ENCODE measurements around the gene RGS6. TPM values are rescaled to one million over a fixed set of nuclear protein-coding genes. Genes with fewer than 3 reads are reported as not detected.

The RGS6 gene
- total RNA-seq, 6 donors from 2014 or later: 0.83 to 12.9 (median 2.2) TPM; not detected in 1

DNA sequence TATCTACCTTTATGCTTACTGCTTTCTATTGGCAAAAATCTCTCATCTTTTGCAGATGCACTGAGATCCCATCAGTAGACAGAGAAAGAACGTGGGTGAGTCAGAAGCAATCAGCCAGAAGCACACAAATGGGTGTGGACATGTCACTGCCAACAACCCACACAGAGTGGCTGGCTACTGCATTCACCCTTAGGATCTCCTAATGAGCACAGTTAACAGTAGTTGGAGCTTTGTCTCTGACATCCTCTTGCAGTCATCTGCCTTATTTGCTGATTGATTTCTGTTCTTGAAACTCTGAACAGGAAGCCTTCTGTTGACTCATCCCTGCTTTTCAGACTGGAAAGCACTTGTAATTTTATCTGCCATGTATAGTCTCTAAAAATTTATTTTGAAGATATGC, 117.2 kb downstream of the RGS6 start:
- WGBS, 2 donors: 48 to 60% methylated on average over 1 of the region's 1 CpG
- H3K4me1 ChIP-seq: no peaks in the 10 kb centered on the region
- no peak for TF ChIP-seq POLR2A (IDR thresholded peaks at IDR 0.05)
- TF ChIP-seq, protein P1, sequence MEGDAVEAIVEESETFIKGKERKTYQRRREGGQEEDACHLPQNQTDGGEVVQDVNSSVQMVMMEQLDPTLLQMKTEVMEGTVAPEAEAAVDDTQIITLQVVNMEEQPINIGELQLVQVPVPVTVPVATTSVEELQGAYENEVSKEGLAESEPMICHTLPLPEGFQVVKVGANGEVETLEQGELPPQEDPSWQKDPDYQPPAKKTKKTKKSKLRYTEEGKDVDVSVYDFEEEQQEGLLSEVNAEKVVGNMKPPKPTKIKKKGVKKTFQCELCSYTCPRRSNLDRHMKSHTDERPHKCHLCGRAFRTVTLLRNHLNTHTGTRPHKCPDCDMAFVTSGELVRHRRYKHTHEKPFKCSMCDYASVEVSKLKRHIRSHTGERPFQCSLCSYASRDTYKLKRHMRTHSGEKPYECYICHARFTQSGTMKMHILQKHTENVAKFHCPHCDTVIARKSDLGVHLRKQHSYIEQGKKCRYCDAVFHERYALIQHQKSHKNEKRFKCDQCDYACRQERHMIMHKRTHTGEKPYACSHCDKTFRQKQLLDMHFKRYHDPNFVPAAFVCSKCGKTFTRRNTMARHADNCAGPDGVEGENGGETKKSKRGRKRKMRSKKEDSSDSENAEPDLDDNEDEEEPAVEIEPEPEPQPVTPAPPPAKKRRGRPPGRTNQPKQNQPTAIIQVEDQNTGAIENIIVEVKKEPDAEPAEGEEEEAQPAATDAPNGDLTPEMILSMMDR (IDR thresholded peaks at IDR 0.05): no peak
- TF ChIP-seq EP300 (IDR thresholded peaks at IDR 0.05): no peak
- no peak for TF ChIP-seq POLR2AphosphoS5 (IDR thresholded peaks at IDR 0.05)
- ATAC-seq (ENCODE audit: low FRiP score in 2 of 2) (no peak), DNase-seq (no peak)
- no peaks in the 10 kb centered on the region for H3K36me3 ChIP-seq
- H3K4me3 ChIP-seq: no peak overlapping the region
- no peak overlapping the region for H3K27ac ChIP-seq
- H3K27me3 ChIP-seq: no peaks in the 10 kb centered on the region
- H3K9me3 ChIP-seq: no peaks in the 10 kb centered on the region

DNA sequence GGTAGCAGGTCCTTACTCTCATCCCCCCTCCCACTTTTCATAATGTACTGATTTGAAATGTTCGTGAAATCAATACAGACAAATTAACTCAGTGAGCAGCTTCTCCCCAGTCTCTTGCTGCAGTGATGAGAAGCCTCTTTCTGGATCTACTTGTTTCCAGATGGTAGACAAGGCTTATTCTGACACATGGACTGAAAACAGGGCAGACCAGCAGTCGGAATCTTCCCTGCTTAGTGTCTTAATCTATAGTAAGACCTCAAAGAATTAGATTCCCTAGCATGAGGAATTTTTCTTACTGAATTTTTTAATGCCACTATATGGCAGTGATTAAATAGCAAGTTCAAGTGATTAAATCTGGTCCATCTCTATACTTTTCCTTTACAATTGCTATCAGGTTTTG, 120.1 kb downstream of the RGS6 start:
- 86 to 91% methylated on average over 2 of the region's 2 CpGs for WGBS, 2 donors

GRCh38 chr14:72053651-72054050, 121.4 kb downstream of the RGS6 start:
- WGBS, 2 donors: 73 to 74% methylated on average over 3 of the region's 3 CpGs
- ATAC-seq (ENCODE audit: low FRiP score in 2 of 2): no peak
- Histone ChIP-seq H3K27ac (no peak overlapping the region), H3K27me3 (no peaks in the 10 kb centered on the region), H3K9me3 (no peaks in the 10 kb centered on the region), H3K36me3 (no peaks in the 10 kb centered on the region), H3K4me3 (no peak overlapping the region), H3K4me1 (no peaks in the 10 kb centered on the region)
- TF ChIP-seq, protein P1 (IDR thresholded peaks at IDR 0.05): no peak
- TF ChIP-seq POLR2AphosphoS5 (IDR thresholded peaks at IDR 0.05) (no peak), POLR2A (IDR thresholded peaks at IDR 0.05) (no peak), EP300 (IDR thresholded peaks at IDR 0.05) (no peak)
- no peak for DNase-seq

More for the DNA sequence above, 120.1 kb downstream of the RGS6 start:
- no peak for ATAC-seq (ENCODE audit: low FRiP score in 2 of 2)
- Histone ChIP-seq H3K36me3 (no peaks in the 10 kb centered on the region), H3K4me1 (no peaks in the 10 kb centered on the region), H3K4me3 (no peak overlapping the region), H3K9me3 (no peaks in the 10 kb centered on the region), H3K27me3 (no peaks in the 10 kb centered on the region), H3K27ac (no peak overlapping the region)
- TF ChIP-seq, protein P1 (IDR thresholded peaks at IDR 0.05): no peak
- no peak for TF ChIP-seq EP300 (IDR thresholded peaks at IDR 0.05)
- TF ChIP-seq POLR2AphosphoS5 (IDR thresholded peaks at IDR 0.05): no peak
- no peak for TF ChIP-seq POLR2A (IDR thresholded peaks at IDR 0.05)
- no peak for DNase-seq

DNA sequence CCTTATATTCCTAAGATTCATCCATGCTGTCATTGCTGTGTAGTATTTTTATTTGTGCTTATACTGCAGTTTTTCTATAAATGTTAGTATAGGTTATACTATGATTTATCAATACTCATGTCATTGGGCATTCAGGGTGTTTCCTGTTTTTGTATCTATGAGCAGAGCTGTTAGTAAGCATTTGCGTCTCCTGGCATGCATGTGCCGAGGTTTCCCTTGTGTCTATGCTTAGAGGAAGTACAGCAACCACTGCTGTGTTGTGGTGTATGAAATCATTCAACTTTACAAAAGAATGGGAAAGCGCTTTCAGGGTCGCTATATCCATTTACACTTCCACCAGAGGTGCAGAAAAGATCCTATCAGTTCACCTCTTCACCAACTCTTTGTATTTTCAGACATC, 122.7 kb downstream of the RGS6 start:
- no peaks in the 10 kb centered on the region for H3K4me1 ChIP-seq
- TF ChIP-seq, protein P1 (IDR thresholded peaks at IDR 0.05): no peak
- no peaks in the 10 kb centered on the region for H3K9me3 ChIP-seq
- no peaks in the 10 kb centered on the region for H3K36me3 ChIP-seq
- H3K27ac ChIP-seq: no peak overlapping the region
- no peak for DNase-seq
- H3K4me3 ChIP-seq: no peak overlapping the region
- 44% methylated on average over 4 of the region's 4 CpGs for WGBS, 2 donors
- no peak for ATAC-seq (ENCODE audit: low FRiP score in 2 of 2)
- H3K27me3 ChIP-seq: no peaks in the 10 kb centered on the region

GRCh38 chr14:72057701-72058285, 125.6 kb downstream of the RGS6 start:
- ATAC-seq (ENCODE audit: low FRiP score in 2 of 2) (no peak), DNase-seq (no peak)
- H3K36me3 ChIP-seq: no peaks in the 10 kb centered on the region
- H3K4me1 ChIP-seq: no peaks in the 10 kb centered on the region
- no peak overlapping the region for H3K27ac ChIP-seq
- no peaks in the 10 kb centered on the region for H3K27me3 ChIP-seq
- no peaks in the 10 kb centered on the region for H3K9me3 ChIP-seq
- TF ChIP-seq, protein P1 (IDR thresholded peaks at IDR 0.05): no peak
- TF ChIP-seq EP300 (IDR thresholded peaks at IDR 0.05): no peak
- no peak for TF ChIP-seq POLR2AphosphoS5 (IDR thresholded peaks at IDR 0.05)
- no peak for TF ChIP-seq POLR2A (IDR thresholded peaks at IDR 0.05)
- H3K4me3 ChIP-seq: no peak overlapping the region
- 97 to 99% methylated on average over 4 of the region's 4 CpGs for WGBS, 2 donors
